ENCODE data around the gene MSH4. TPM values are rescaled to one million over a fixed set of nuclear protein-coding genes. Genes with fewer than 3 reads are reported as not detected.
"Not testable (repeated sequence)": the region's sequence is repeated elsewhere in the genome, so short reads cannot be mapped to it uniquely, and the experiment has no call there.

Gene MSH4
- total RNA-seq, 1 experiment from 2014 or later: not detected

DNA sequence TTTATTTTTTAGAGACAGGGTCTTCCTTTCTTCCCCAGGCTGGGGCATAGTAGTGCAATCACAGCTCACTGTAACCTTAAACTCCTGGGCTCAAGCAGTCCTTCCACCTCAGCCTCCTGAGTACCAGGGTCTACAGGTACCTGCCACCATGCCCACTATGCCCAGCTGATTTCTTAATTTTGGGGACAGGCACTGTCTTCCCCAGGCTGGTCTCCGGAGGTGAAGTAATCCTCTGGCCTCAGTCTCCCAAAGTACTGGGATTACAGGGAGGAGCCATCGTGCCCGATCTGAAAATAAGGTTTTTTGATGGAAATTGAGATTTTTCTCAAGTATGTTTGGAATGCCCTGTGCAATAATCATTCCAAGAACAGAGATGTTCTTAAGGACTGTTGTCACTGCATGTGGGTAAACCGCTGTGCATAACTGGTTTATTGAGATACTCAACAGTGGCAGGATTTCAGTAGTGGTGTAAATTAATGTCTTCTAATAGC is 934 bp upstream of the MSH4 start:
- DNase-seq (ENCODE audit: low read depth): no peak

DNA sequence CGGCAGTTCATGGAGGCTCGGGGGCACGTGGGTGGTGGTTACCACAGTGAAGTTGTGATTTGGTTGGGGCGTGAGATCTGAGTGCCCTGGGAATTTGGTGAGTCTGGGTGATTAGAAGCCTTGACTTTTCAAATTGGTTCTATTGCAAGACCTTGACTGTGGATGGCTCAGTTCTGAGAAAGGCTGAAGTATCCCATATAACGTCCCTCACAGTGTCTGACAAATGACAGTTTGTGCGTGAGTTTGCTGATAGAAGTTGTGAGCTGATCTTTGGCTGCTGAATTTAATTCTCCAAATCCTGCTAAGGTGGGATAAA is 549 bp downstream of the MSH4 start:
- DNase-seq (ENCODE audit: low read depth): no peak

- DNase-seq (ENCODE audit: low read depth): no peak
Observed at GRCh38 chr1:75797606-75798216, 1.0 kb downstream of the MSH4 start.

GRCh38 chr1:75801480-75801879 is 4.8 kb downstream of the MSH4 start:
- not testable (repeated sequence) for DNase-seq (ENCODE audit: low read depth)

GRCh38 chr1:75808921-75809320 is 12.2 kb downstream of the MSH4 start:
- DNase-seq (ENCODE audit: low read depth): no peak

DNA sequence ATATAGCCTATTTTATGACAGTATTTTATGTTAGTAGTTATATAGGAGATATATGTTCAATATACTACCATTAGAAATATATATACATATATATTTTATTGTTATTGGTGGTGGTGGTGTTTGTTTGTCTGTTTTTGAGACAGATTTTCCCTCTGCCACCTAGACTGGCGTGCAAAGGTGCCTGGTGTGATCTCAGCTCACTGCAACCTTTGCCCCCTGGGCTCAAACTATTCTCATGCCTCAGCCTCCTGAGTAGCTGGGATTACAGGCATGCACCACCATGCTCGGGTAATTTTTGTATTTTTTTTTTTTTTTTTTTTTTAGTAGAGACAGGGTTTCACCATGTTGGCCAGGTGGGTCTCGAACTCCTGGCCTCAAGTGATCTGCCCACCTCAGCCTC is 13.4 kb downstream of the MSH4 start:
- DNase-seq (ENCODE audit: low read depth): not testable (repeated sequence)

DNA sequence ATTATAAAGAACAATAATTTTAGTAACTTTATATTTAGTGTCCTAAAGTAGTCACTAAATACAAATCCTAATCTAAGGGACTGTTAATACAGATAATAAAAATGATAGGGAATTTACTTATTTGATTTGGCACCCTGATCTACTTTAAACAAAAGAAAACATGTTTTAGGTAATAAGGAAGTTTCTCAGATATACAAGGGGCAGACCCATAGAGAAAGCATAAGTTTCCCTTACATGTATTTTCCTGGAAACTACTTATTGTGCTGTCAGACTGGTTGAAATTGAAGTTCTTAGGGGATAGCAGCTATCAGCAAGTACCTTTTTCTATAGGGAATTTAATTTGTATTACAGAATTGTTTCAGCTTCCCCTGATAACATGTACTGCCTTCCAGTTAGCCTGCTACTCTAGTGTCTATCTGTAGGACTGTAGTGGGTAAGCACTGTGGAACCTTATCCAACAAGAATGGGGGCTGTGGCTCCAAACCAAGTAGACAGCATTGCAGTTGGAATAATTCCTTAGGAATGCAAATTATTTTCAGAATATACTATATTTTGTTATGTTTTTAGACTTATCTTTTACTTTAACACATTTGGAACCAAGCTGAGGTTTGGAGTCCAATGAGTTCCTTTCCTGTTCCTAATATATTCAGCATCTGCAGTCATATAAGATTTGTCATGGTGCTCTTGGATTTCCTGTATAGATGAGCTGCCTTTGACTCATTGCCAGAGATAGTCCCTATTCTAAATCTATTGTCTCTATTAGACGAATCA is 14.7 kb downstream of the MSH4 start:
- DNase-seq (ENCODE audit: low read depth): peak; percentile 21

GRCh38 chr1:75812065-75812464 is 15.4 kb downstream of the MSH4 start:
- DNase-seq (ENCODE audit: low read depth): no peak

DNA sequence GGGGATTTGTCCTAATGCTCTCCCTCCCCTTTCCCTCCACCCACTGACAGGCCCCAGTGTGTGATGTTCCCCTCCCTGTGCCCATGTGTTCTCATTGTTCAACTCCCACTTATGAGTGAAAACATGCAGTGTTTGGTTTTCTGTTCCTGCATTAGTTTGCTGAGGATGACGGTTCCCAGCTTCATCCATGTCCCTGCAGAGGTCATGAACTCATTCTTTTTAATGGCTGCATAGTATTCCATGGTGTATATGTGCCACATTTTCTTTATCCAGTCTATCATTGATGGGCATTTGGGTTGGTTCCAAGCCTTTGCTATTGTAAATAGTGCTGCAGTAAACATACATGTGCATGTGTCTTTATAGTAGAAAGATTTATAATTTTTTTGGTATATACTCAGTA is 26.9 kb downstream of the MSH4 start:
- not testable (repeated sequence) for DNase-seq (ENCODE audit: low read depth)

GRCh38 chr1:75836528-75837100 is 39.9 kb downstream of the MSH4 start:
- DNase-seq (ENCODE audit: low read depth): no peak

DNA sequence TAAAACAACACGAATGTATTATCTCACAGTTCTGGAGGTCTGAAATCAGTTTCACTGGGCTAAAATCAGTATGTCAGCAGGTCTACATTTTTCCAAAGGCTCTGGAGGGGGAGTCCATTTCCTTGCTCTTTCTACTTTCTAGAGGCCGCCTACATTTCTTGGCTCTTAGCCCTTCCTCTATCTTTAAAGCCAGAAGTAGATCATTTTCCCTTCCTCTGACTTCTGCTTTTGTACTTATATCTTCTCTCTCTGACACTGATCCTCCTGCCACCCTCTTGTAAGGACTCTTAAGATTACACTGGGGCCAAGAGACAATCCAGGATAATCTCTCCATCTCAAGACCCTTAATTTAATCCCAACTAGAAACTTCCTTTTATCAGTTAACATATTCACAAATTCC is 41.4 kb downstream of the MSH4 start:
- no peak for DNase-seq (ENCODE audit: low read depth)

DNA sequence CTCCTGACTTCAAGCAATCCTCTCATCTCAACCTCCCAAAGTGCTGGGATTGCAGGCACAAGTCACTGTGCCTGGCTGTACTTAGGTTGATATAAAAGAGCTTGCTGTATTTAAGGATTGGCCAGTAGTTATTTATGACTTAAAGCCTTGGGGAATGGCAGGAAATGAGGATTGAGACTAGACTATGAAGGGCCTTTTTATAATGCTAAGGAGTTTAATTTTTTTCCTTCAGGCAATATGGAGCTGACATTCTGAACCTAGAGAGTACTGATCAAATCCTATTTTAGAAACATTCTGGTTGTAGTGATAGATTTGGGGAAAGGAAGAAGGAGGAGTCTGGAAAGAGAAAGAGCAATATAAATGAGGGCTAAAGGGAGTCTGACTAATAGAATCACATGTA is 44.7 kb downstream of the MSH4 start:
- no peak for DNase-seq (ENCODE audit: low read depth)

GRCh38 chr1:75845576-75845975 is 48.9 kb downstream of the MSH4 start:
- no peak for DNase-seq (ENCODE audit: low read depth)

DNA sequence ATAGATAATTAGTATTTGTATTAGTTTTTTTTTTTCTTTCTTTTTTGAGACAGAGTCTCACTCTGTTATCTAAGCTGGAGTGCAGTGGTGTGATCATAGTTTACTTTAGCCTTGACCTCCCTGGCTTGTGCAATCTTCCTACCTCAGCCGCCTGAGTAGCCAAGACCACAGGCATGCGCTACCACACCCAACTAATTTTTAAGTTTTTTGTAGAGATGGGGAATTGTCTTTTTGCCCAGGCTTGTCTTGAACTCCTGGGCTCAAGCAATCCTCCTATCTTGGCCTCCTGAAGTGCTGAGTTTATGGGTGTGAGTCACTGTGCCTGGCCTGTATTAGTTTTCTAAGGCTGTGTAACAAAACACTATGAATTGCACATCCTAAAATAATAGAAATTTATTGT is 58.3 kb downstream of the MSH4 start:
- DNase-seq (ENCODE audit: low read depth): peak; percentile 6

DNA sequence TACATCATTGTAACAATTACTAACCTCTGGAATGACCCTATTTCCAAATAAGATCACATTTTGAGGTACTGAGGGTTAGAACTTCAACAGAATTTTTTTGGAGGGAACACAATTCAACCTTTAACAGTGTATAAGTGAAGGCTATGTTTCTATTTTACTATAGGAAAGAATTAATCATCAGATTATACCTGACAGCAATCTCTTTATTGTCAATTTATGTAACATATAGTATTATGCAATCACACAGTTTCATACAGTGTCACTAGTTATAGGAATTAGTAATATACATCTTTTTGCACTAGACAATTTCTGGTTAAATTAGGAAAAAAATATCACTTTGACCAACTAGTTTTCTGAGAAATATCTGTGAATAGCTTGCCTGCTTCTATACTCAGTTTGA is 59.1 kb downstream of the MSH4 start:
- no peak for DNase-seq (ENCODE audit: low read depth)

DNA sequence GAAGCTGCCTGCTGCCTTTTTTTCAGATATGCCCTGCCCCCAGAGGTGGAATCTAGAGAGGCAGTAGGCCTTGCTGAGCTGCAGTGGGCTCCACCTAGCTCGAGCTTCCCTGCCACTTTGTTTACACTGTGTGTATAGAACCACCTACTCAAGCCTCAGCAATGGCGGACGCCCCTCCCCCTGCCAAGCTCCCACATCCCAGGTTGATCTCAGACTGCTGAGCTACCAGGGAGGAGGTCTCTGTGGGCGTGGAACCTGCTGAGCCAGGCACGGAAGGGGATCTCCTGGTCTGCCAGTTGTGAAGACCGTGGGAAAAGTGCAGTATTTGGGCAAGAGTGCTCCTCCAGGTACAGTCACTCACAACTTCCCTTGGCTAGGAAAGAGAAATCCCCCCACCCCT is 65.1 kb downstream of the MSH4 start:
- DNase-seq (ENCODE audit: low read depth): no peak

DNA sequence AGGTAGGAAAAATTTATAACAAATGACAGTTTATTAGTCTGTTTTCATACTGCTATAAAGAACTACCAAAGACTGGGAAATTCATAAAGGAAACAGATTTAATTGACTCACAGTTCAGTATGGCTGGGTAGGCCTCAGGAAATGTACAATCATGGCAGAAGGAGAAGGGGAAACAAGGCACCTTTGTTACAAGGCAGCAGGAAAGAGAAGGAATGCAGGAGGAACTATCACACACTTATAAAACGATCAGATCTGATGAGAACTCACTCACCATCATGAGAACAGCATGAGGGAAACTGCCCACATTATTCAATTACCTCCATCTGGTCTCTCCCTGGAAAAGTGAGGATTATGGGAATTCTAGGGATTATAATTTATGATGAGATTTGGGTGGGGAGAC is 74.3 kb downstream of the MSH4 start:
- no peak for DNase-seq (ENCODE audit: low read depth)

DNA sequence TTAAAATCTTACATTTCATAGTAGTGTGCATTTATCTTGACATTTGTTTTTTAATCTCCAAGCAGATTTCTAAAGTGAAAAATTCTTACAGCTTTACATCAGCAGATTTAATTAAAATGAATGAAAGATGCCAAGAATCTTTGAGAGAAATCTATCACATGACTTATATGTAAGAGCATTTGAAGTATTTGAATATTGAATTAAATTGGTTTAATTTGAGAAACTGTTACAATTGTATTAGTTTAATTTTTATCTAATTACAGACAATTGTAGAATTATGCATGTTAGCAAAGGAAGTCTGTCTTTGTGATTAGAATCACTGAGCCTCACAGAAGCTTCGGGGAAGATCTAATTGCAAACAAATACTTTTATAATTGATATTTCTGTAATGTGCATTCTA is 83.3 kb downstream of the MSH4 start:
- DNase-seq (ENCODE audit: low read depth): no peak

GRCh38 chr1:75884437-75884836 is 87.8 kb downstream of the MSH4 start:
- DNase-seq (ENCODE audit: low read depth): no peak

- no peak for DNase-seq (ENCODE audit: low read depth)
Observed at GRCh38 chr1:75901371-75901770, 104.7 kb downstream of the MSH4 start.

- peak; percentile 23 for DNase-seq (ENCODE audit: low read depth)
Observed at GRCh38 chr1:75908717-75909152, 112.1 kb downstream of the MSH4 start.

- DNase-seq (ENCODE audit: low read depth): no peak
Observed at GRCh38 chr1:75916834-75917233, 120.2 kb downstream of the MSH4 start.

DNA sequence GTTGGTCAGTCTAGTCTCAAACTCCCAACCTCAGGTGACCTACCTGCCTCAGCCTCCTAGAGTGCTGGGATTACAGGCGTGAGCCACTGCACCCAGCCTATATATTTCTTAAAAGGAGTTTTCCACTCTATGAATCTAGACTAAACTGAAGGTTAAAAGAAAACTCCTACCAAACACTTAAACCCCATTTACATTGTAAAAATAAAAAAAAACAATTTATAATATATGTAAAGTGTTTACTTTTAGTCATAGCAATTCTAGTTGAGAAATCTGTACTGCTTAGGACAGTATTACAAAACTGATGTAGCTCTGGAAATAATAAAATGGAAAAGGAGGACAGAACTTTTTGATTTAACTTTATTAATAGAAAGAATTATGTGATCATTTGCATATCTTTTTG is 126.0 kb downstream of the MSH4 start:
- no peak for DNase-seq (ENCODE audit: low read depth)

All from LHCN-M2 (cell line).